Subcutaneous abdominal adipose tissue (tissue), 5 donors: ENCODE data around the gene ERBB4.

ENCODE experiments used
- H3K27ac ChIP-seq: one replicate; pipeline ENCODE4 v1.7.0; 2013; ENCODE audit warnings: low read depth, mild to moderate bottlenecking, inconsistent platforms, low read length, moderate library complexity
- H3K27me3 ChIP-seq, 5 donors: one replicate each; pipeline ENCODE4 v1.7.0; 2013; ENCODE audit warnings: low read length in 5 of 5, inconsistent platforms in 1 of 5; ENCODE audit not compliant: control insufficient read depth in 5 of 5, insufficient read depth in 4 of 5
- H3K36me3 ChIP-seq, 5 donors: one replicate each; pipeline ENCODE4 v1.7.0; 2013; ENCODE audit warnings: low read length in 5 of 5; ENCODE audit not compliant: control insufficient read depth in 5 of 5, insufficient read depth in 5 of 5
- H3K4me1 ChIP-seq, 5 donors: one replicate each; pipeline ENCODE4 v1.7.0; 2013; ENCODE audit warnings: low read length in 5 of 5, mild to moderate bottlenecking in 3 of 5, moderate library complexity in 1 of 5; ENCODE audit not compliant: control insufficient read depth in 5 of 5, insufficient read depth in 5 of 5
- H3K4me3 ChIP-seq, 5 donors: one replicate each; pipeline ENCODE4 v1.7.0; 2013; ENCODE audit warnings: low read length in 5 of 5, low read depth in 1 of 5
- H3K9ac ChIP-seq, 5 donors: one replicate each; pipeline ENCODE4 v1.7.0; 2013; ENCODE audit warnings: low read length in 5 of 5, mild to moderate bottlenecking in 4 of 5, moderate library complexity in 3 of 5
- H3K9me3 ChIP-seq, 5 donors: one replicate each; pipeline ENCODE4 v1.7.0; 2013; ENCODE audit warnings: low read length in 5 of 5; ENCODE audit not compliant: control insufficient read depth in 5 of 5
- donor health status: healthy.
- donor health status: healthy.
- donor health status: healthy.
- donor health status: healthy.
- donor health status: healthy.

Gene ERBB4

GRCh38 chr2:211449819-211450218 lies 1088.8 kb downstream of the ERBB4 start:
- no peaks in the 10 kb centered on the region for H3K9me3 ChIP-seq
- no peaks in the 10 kb centered on the region for H3K4me1 ChIP-seq
- H3K9ac ChIP-seq, result no peak overlapping the region
- H3K27me3 ChIP-seq, result no peaks in the 10 kb centered on the region
- no peaks in the 10 kb centered on the region for H3K36me3 ChIP-seq
- no peak overlapping the region for H3K4me3 ChIP-seq
- H3K27ac ChIP-seq, result no peak overlapping the region

DNA sequence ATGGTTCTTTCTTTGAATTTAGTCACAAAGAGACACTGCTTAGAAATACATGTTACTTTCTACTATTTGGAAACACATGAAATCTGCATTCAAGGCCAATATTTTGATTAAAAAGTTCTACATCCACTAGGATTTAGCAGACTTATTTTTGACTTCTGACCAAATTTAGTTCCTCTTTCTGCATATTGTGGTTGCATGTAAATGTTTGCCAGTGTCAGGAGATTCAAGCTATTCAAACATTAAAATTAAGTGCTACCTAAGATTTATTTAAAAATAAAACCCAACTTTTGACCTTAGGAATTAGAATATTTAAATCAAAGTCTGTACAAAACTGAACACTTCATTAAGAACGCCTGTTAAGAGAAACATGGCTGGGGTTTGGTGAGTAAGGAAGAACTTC lies 1091.1 kb downstream of the ERBB4 start:
- H3K4me1 ChIP-seq, result no peaks in the 10 kb centered on the region
- H3K27me3 ChIP-seq, result no peaks in the 10 kb centered on the region
- no peak overlapping the region for H3K27ac ChIP-seq
- H3K9ac ChIP-seq, result no peak overlapping the region
- H3K36me3 ChIP-seq, result no peaks in the 10 kb centered on the region
- H3K4me3 ChIP-seq, result no peak overlapping the region
- H3K9me3 ChIP-seq, result no peaks in the 10 kb centered on the region

DNA sequence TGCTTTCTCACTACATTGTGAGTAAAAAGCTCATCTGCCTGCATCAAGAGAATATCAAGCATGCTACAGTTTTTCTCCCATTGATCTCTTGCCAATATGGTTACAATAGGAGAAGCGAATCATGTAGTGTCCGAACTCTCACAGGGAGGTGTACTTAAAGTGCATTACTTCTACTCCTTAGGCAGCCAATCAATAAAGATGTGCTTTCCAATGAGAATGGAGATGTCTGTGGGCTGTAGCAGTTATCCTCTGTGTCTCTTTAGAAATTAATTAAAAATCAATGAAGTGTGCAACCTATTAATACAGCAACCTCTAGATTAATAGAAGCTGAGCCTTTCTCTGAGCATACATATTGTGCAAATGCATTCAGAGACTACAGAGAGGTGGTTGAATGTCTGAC lies 1098.5 kb downstream of the ERBB4 start:
- H3K27ac ChIP-seq, result no peak overlapping the region
- no peaks in the 10 kb centered on the region for H3K36me3 ChIP-seq

DNA sequence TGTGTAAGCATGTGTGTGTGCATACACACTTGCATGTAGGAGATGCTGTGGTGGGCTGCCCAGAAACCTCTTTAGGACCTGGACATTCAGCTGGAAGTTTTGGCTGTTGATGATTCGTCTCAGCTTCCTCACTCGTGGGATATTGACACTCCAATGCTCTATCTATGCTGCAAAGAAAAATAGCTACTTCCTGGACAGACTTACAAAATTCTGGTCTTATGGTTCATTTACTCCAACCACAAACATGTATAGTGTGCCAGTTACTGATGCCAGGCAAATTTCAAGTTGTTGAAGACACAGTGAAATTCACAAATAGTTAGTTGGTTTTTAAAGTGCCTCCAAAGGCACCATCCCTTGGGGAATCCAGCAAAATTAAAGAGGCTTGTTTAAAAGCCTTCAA lies 1099.6 kb downstream of the ERBB4 start:
- no peak overlapping the region for H3K4me3 ChIP-seq
- H3K27me3 ChIP-seq, result no peaks in the 10 kb centered on the region
- no peaks in the 10 kb centered on the region for H3K36me3 ChIP-seq
- H3K27ac ChIP-seq, result no peak overlapping the region
- H3K4me1 ChIP-seq, result no peaks in the 10 kb centered on the region
- no peak overlapping the region for H3K9ac ChIP-seq
- H3K9me3 ChIP-seq, result no peaks in the 10 kb centered on the region

More for the DNA sequence above, 1098.5 kb downstream of the ERBB4 start:
- H3K9me3 ChIP-seq, result no peaks in the 10 kb centered on the region
- H3K4me1 ChIP-seq, result no peaks in the 10 kb centered on the region
- H3K4me3 ChIP-seq, result no peak overlapping the region
- no peaks in the 10 kb centered on the region for H3K27me3 ChIP-seq
- H3K9ac ChIP-seq, result no peak overlapping the region

- Histone ChIP-seq H3K27me3 (no peaks in the 10 kb centered on the region), H3K9me3 (no peaks in the 10 kb centered on the region), H3K36me3 (no peaks in the 10 kb centered on the region), H3K9ac (no peak overlapping the region), H3K4me1 (no peaks in the 10 kb centered on the region), H3K27ac (no peak overlapping the region), H3K4me3 (no peak overlapping the region)
Measured at GRCh38 chr2:211437396-211437795, 1101.2 kb downstream of the ERBB4 start.

- H3K4me1 ChIP-seq, result no peaks in the 10 kb centered on the region
- no peak overlapping the region for H3K9ac ChIP-seq
- no peaks in the 10 kb centered on the region for H3K36me3 ChIP-seq
- no peak overlapping the region for H3K4me3 ChIP-seq
- H3K9me3 ChIP-seq, result no peaks in the 10 kb centered on the region
- no peak overlapping the region for H3K27ac ChIP-seq
- H3K27me3 ChIP-seq, result no peaks in the 10 kb centered on the region
Measured at GRCh38 chr2:211436182-211436581, 1102.4 kb downstream of the ERBB4 start.

GRCh38 chr2:211435331-211435730 lies 1103.3 kb downstream of the ERBB4 start:
- H3K9ac ChIP-seq, result no peak overlapping the region
- H3K27ac ChIP-seq, result no peak overlapping the region
- H3K9me3 ChIP-seq, result no peaks in the 10 kb centered on the region
- H3K36me3 ChIP-seq, result no peaks in the 10 kb centered on the region
- no peak overlapping the region for H3K4me3 ChIP-seq
- H3K27me3 ChIP-seq, result no peaks in the 10 kb centered on the region
- H3K4me1 ChIP-seq, result no peaks in the 10 kb centered on the region

GRCh38 chr2:211434773-211435172 lies 1103.8 kb downstream of the ERBB4 start:
- no peak overlapping the region for H3K4me3 ChIP-seq
- no peaks in the 10 kb centered on the region for H3K36me3 ChIP-seq
- no peaks in the 10 kb centered on the region for H3K4me1 ChIP-seq
- H3K27me3 ChIP-seq, result no peaks in the 10 kb centered on the region
- no peaks in the 10 kb centered on the region for H3K9me3 ChIP-seq
- no peak overlapping the region for H3K9ac ChIP-seq
- no peak overlapping the region for H3K27ac ChIP-seq

DNA sequence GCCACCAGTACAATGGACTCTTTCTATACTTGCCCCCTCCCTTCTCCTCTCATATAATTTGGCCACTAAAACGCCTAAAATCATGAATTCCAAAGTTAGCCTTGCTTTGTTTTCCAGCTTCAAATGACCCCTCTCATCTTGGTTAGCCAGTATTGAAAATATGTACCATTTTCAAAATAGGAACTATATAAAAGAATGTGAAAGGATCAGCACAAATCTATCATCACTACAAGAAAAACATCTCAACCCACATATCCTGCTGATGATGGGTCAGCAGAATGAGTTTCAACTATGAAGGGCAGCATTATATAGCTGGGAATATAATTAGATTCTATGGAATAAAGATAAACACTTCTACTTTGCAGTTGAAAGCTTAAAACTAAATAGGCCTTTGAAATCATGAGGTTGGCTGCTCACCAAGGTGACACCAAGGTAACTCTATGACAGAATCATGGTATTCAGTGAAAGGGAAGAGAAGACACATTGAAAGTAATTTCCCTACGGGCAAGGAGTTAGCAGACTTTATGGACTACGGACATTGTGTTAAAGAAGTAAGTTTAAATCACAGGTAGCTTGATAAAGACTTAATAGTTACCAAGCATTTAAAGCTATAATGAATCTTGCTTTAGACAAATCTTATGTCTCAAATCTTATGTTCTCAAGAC lies 1109.2 kb downstream of the ERBB4 start:
- Histone ChIP-seq H3K4me1 (no peaks in the 10 kb centered on the region), H3K9ac (no peak overlapping the region), H3K4me3 (no peak overlapping the region), H3K36me3 (no peaks in the 10 kb centered on the region), H3K27ac (no peak overlapping the region), H3K9me3 (no peaks in the 10 kb centered on the region), H3K27me3 (no peaks in the 10 kb centered on the region)

DNA sequence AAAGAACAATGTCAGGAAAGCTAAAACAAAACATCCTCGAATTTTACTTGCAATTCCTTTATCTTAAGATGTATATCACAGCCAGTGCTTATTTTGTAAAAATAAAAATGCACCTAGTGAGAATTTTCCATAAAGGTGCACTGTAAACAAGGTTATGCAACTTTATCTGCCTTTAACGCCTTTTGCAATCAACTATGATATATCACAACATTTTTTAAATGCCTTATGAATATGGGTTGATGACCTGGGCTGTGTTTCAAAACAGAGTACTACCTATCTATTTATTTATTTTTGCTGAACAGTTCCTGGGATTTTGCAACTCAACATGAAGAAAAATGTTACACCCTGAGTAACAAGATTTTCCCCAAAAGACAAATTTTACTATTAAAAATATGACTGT lies 1112.4 kb downstream of the ERBB4 start:
- Histone ChIP-seq H3K9me3 (no peaks in the 10 kb centered on the region), H3K27ac (no peak overlapping the region), H3K36me3 (no peaks in the 10 kb centered on the region), H3K4me1 (no peaks in the 10 kb centered on the region), H3K4me3 (no peak overlapping the region), H3K9ac (no peak overlapping the region), H3K27me3 (no peaks in the 10 kb centered on the region)

GRCh38 chr2:211423018-211423417 lies 1115.6 kb downstream of the ERBB4 start:
- Histone ChIP-seq H3K4me1 (no peaks in the 10 kb centered on the region), H3K36me3 (no peaks in the 10 kb centered on the region), H3K9me3 (no peaks in the 10 kb centered on the region), H3K27ac (no peak overlapping the region), H3K27me3 (no peaks in the 10 kb centered on the region), H3K9ac (no peak overlapping the region), H3K4me3 (no peak overlapping the region)
